Testis (tissue), 3 donors: ENCODE results near the gene PPM1F. TPM values are rescaled to one million over a fixed set of nuclear protein-coding genes. Genes with fewer than 3 reads are reported as not detected.

Experiments used
- DNase-seq: peaks from one replicate; pipeline ENCODE4 v3.0.0-alpha.2; 2019
- H3K27ac ChIP-seq, 2 donors: fragments of 200-600 bp; sonication (generic); one replicate each; pipeline ENCODE4 v1.5.1; 2019
- H3K27me3 ChIP-seq: fragments of 200-600 bp; sonication (generic); one replicate; pipeline ENCODE4 v1.5.1; 2019
- H3K36me3 ChIP-seq: fragments of 200-600 bp; sonication (generic); one replicate; pipeline ENCODE4 v1.5.1; 2017; ENCODE audit warnings: low read depth; ENCODE audit errors: missing control alignments
- H3K4me1 ChIP-seq: fragments of 200-600 bp; sonication (generic); one replicate; pipeline ENCODE4 v1.5.1; 2019
- H3K4me3 ChIP-seq, 2 donors: fragments of 200-600 bp; sonication (generic); one replicate each; pipeline ENCODE4 v1.5.1; 2017 to 2019
- H3K9me3 ChIP-seq: fragments of 200-600 bp; sonication (generic); one replicate; pipeline ENCODE4 v1.5.1; 2017
- CTCF ChIP-seq, 3 experiments: fragments of 450-650 bp in 2 of 3; fragments of 200-600 bp in 1 of 3; sonication (generic) in 1 of 3; IDR thresholded peaks; one replicate each; pipeline ENCODE4 v1.5.1; 2016 to 2019; ENCODE audit warnings: antibody characterized with exemption in 3 of 3, mild to moderate bottlenecking in 2 of 3, moderate library complexity in 1 of 3
- POLR2A ChIP-seq: fragments of 450-650 bp; IDR thresholded peaks from one replicate; pipeline ENCODE4 v1.6.1; 2017; ENCODE audit warnings: antibody characterized with exemption, mild to moderate bottlenecking, moderate library complexity
- WGBS, 2 donors: methylation state at CpG; one replicate each; pipeline ENCODE4 v1.1.5; 2018; 5-methylcytosine and 5-hydroxymethylcytosine counted together
- intact Hi-C: fragments of 100-400 bp; cut with DNase I; formaldehyde crosslinking; loops from one replicate; pipeline ENCODE4 v1.15.1; 2023; ENCODE audit warnings: low total_unique reads
- polyA plus RNA-seq: library from polyadenylated mRNA; stranded (reverse); fragments of 350-450 nt; fragmentation: Illumina TruSeq; extraction: RNeasy Lipid Tissue Mini Kit (QIAGEN cat#74804); gene quantifications from one replicate; pipeline ENCODE4 v1.2.3, GENCODE V29; 2014; ENCODE audit warnings: low read depth, low replicate concordance; ENCODE audit not compliant: insufficient read depth
- total RNA-seq, 2 donors: library from RNA; depleted of rRNA; stranded (reverse); fragments of >200 nt; gene quantifications; one replicate each; pipeline ENCODE4 v1.2.3, GENCODE V29; 2016

Gene PPM1F
- total and polyA plus RNA-seq, 3 donors from 2014 or later = 17.4 to 22.7 (median 22.4) TPM

GRCh38 chr22:21968452-21969129 lies 15.9 kb upstream of the PPM1F start:
- no peak overlapping the region for H3K4me3 ChIP-seq
- no peak overlapping the region for H3K27ac ChIP-seq
- DNase-seq = no peak
- 95 to 98% methylated on average over 5 of the region's 5 CpGs for WGBS, 2 donors
- H3K4me1 ChIP-seq = peaks cover 8% of the 10 kb centered on the region
- TF ChIP-seq POLR2A (no peak), CTCF (IDR thresholded peaks at IDR 0.05) (no peak)
- intact Hi-C loops = no loop called here
- no peaks in the 10 kb centered on the region for H3K9me3 ChIP-seq
- H3K27me3 ChIP-seq = no peaks in the 10 kb centered on the region
- no peaks in the 10 kb centered on the region for H3K36me3 ChIP-seq

- peaks cover 8% of the 10 kb centered on the region for H3K4me1 ChIP-seq
- H3K9me3 ChIP-seq = no peaks in the 10 kb centered on the region
- no peaks in the 10 kb centered on the region for H3K36me3 ChIP-seq
- WGBS, 2 donors = 87 to 88% methylated on average over 5 to 7 of the region's 7 CpGs
- no peak for DNase-seq
- no peak overlapping the region for H3K4me3 ChIP-seq
- TF ChIP-seq POLR2A = no peak
- no peak for TF ChIP-seq CTCF (IDR thresholded peaks at IDR 0.05)
- intact Hi-C loops = no loop called here
- no peaks in the 10 kb centered on the region for H3K27me3 ChIP-seq
- no peak overlapping the region for H3K27ac ChIP-seq
Observed at GRCh38 chr22:21967693-21968271, 15.1 kb upstream of the PPM1F start.

- no peak overlapping the region for H3K27ac ChIP-seq
- WGBS, 2 donors = 63 to 78% methylated on average over 14 to 16 of the region's 16 CpGs
- H3K4me1 ChIP-seq = peaks cover 8% of the 10 kb centered on the region
- DNase-seq = no peak
- no peak overlapping the region for H3K4me3 ChIP-seq
- no peaks in the 10 kb centered on the region for H3K9me3 ChIP-seq
- TF ChIP-seq CTCF (IDR thresholded peaks at IDR 0.05) (no peak), POLR2A (no peak)
- intact Hi-C loops = no loop called here
- H3K36me3 ChIP-seq = no peaks in the 10 kb centered on the region
- H3K27me3 ChIP-seq = no peaks in the 10 kb centered on the region
Observed at GRCh38 chr22:21966643-21967516, 14.2 kb upstream of the PPM1F start.

- Histone ChIP-seq H3K27ac (no peak overlapping the region), H3K27me3 (no peaks in the 10 kb centered on the region), H3K4me3 (no peak overlapping the region), H3K36me3 (no peaks in the 10 kb centered on the region), H3K9me3 (no peaks in the 10 kb centered on the region), H3K4me1 (peaks cover 8% of the 10 kb centered on the region)
- intact Hi-C loops = no loop called here
- 96 to 98% methylated on average over 6 of the region's 6 CpGs for WGBS, 2 donors
- no peak for TF ChIP-seq CTCF (IDR thresholded peaks at IDR 0.05)
- no peak for TF ChIP-seq POLR2A
- DNase-seq = no peak
Observed at GRCh38 chr22:21965762-21966288, 13.2 kb upstream of the PPM1F start.
